Upper lobe of right lung (tissue), 1 donor: ENCODE results near the gene PCMT1. TPM values are rescaled to one million over a fixed set of nuclear protein-coding genes. Genes with fewer than 3 reads are reported as not detected.
A peak's percentile ranks its signal among the peaks of the same experiment; 100 is the strongest.

Source experiments
- ATAC-seq: fragments of 200-7000 bp; cut with Tn5 transposase; one replicate; pipeline ENCODE4 v1.9.1; 2020; ENCODE audit warnings: mild to moderate bottlenecking, moderate library complexity
- DNase-seq: peaks from one replicate; pipeline ENCODE4 v3.0.0-alpha.2; 2020
- H3K27ac ChIP-seq: fragments of 200-600 bp; one replicate; pipeline ENCODE4 v1.8.0; 2022
- H3K27me3 ChIP-seq: fragments of 200-600 bp; one replicate; pipeline ENCODE4 v1.8.0; 2022; ENCODE audit warnings: mild to moderate bottlenecking
- H3K36me3 ChIP-seq: fragments of 200-600 bp; one replicate; pipeline ENCODE4 v1.8.0; 2022
- H3K4me1 ChIP-seq: fragments of 200-600 bp; one replicate; pipeline ENCODE4 v1.8.0; 2022
- H3K4me3 ChIP-seq: fragments of 200-600 bp; one replicate; pipeline ENCODE4 v1.8.0; 2022; ENCODE audit warnings: mild to moderate bottlenecking
- H3K9me3 ChIP-seq: fragments of 200-600 bp; one replicate; pipeline ENCODE4 v1.8.0; 2022
- intact Hi-C: fragments of 100-400 bp; cut with DNase I; formaldehyde crosslinking; loops from one replicate; pipeline ENCODE4 v1.11.0; 2022
- total RNA-seq: library from RNA; stranded (reverse); fragmentation: NEBNext Ultra II Directional; extraction: Animal tissue kit (Norgen Biotek cat#: 25700); gene quantifications from one replicate; pipeline ENCODE4 v1.2.1, GENCODE V29; 2021
- TF ChIP-seq, protein P1 (sequence below): fragments of 200-600 bp; IDR thresholded peaks from one replicate; pipeline ENCODE4 v1.8.0; 2022; ENCODE audit warnings: antibody characterized with exemption
- donor health status: DM: no; HTN: yes; CAD: no; lungs with severe emphysema.

PCMT1 gene
- total RNA-seq, 1 donor from 2014 or later = 69.4 TPM

DNA sequence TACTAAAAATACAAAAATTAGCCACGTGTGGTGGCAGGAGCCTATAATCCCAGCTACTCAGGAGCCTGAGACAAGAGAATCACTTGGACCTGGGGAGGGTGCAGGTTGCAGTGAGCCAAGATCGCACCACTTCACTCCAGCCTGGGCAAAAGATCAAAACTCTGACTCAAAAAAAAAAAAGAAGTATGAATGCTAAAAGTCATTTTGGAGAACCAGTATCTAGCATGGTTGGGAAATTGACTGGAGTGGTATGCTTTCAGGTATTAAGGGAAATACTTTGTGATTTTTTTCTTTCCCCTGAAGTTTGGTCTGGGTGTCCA is 30.1 kb downstream of the PCMT1 start:
- no peaks in the 10 kb centered on the region for H3K4me1 ChIP-seq
- H3K4me3 ChIP-seq = no peak overlapping the region
- intact Hi-C loops = no loop called here
- no peaks in the 10 kb centered on the region for H3K9me3 ChIP-seq
- ATAC-seq (peak; percentile 57), DNase-seq (no peak)
- H3K27ac ChIP-seq = no peak overlapping the region
- H3K27me3 ChIP-seq = no peaks in the 10 kb centered on the region
- TF ChIP-seq, protein P1, sequence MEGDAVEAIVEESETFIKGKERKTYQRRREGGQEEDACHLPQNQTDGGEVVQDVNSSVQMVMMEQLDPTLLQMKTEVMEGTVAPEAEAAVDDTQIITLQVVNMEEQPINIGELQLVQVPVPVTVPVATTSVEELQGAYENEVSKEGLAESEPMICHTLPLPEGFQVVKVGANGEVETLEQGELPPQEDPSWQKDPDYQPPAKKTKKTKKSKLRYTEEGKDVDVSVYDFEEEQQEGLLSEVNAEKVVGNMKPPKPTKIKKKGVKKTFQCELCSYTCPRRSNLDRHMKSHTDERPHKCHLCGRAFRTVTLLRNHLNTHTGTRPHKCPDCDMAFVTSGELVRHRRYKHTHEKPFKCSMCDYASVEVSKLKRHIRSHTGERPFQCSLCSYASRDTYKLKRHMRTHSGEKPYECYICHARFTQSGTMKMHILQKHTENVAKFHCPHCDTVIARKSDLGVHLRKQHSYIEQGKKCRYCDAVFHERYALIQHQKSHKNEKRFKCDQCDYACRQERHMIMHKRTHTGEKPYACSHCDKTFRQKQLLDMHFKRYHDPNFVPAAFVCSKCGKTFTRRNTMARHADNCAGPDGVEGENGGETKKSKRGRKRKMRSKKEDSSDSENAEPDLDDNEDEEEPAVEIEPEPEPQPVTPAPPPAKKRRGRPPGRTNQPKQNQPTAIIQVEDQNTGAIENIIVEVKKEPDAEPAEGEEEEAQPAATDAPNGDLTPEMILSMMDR = no peak
- peaks cover 49% of the 10 kb centered on the region for H3K36me3 ChIP-seq

DNA sequence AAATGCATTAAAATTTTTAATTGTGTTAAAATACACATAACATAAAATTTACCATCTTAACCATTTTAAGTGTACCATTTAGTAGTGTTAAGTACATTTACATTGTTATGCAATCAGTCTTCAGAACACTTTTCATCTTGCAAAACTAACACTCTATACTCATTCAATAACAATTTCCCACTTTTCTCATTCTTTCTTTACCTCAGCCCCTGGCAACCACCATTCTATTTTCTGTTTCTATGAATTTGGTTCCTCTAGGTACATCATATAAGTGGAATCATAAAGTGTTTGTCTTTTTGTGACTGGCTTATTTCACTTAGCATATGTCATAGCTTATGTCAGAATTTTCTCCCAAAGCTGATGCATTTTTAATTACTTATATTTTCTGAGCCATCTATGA is 32.2 kb downstream of the PCMT1 start:
- Histone ChIP-seq H3K27me3 (no peaks in the 10 kb centered on the region), H3K9me3 (no peaks in the 10 kb centered on the region), H3K4me1 (no peaks in the 10 kb centered on the region), H3K27ac (no peak overlapping the region), H3K4me3 (no peak overlapping the region), H3K36me3 (peaks cover 33% of the 10 kb centered on the region)
- ATAC-seq = no peak
- no peak for DNase-seq
- intact Hi-C loops = no loop called here
- TF ChIP-seq, protein P1 = no peak

DNA sequence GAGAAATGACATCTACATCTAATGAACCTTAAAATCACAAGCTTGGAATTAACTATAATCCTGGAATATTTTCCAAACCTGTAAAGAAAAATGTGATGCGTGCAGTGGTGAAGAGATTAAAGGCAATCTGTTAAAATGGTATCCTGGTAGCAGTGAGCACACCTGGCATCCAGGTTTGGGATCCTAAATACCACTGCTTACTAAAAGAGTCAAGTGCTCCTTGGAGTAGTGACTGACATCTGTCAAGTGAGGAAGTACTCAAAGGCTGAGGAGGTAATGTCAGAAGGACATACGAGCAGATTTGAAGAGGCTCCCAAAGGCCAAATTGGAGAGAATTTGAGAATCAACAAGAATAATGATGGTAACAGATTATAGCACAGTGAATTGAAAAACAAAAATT is 32.8 kb downstream of the PCMT1 start:
- Histone ChIP-seq H3K36me3 (peaks cover 30% of the 10 kb centered on the region), H3K9me3 (no peaks in the 10 kb centered on the region), H3K27ac (no peak overlapping the region), H3K27me3 (no peaks in the 10 kb centered on the region), H3K4me3 (no peak overlapping the region), H3K4me1 (no peaks in the 10 kb centered on the region)
- DNase-seq (no peak), ATAC-seq (peak; percentile 29)
- TF ChIP-seq, protein P1 = no peak
- intact Hi-C loops = no loop called here

- Histone ChIP-seq H3K36me3 (peaks cover 23% of the 10 kb centered on the region), H3K27me3 (no peaks in the 10 kb centered on the region), H3K4me1 (no peaks in the 10 kb centered on the region), H3K27ac (no peak overlapping the region), H3K4me3 (no peak overlapping the region), H3K9me3 (no peaks in the 10 kb centered on the region)
- TF ChIP-seq, protein P1 = no peak
- DNase-seq (no peak), ATAC-seq (no peak)
- intact Hi-C loops = no loop called here
These were observed 34.0 kb downstream of the PCMT1 start for GRCh38 chr6:149783551-149783950.

- TF ChIP-seq, protein P1 = no peak
- H3K4me3 ChIP-seq = no peak overlapping the region
- H3K27ac ChIP-seq = no peak overlapping the region
- peaks cover 52% of the 10 kb centered on the region for H3K36me3 ChIP-seq
- H3K9me3 ChIP-seq = no peaks in the 10 kb centered on the region
- H3K4me1 ChIP-seq = no peaks in the 10 kb centered on the region
- intact Hi-C loops = no loop called here
- DNase-seq = no peak
- no peak for ATAC-seq
- H3K27me3 ChIP-seq = no peaks in the 10 kb centered on the region
These were observed 56.6 kb downstream of the PCMT1 start for GRCh38 chr6:149806127-149806526.

GRCh38 chr6:149809798-149810197 is 60.3 kb downstream of the PCMT1 start:
- no peak overlapping the region for H3K27ac ChIP-seq
- intact Hi-C loops = no loop called here

More at GRCh38 chr6:149809798-149810197, 60.3 kb downstream of the PCMT1 start:
- TF ChIP-seq, protein P1 = no peak
- Histone ChIP-seq H3K36me3 (peaks cover 38% of the 10 kb centered on the region), H3K27me3 (no peaks in the 10 kb centered on the region), H3K4me1 (no peaks in the 10 kb centered on the region), H3K4me3 (no peak overlapping the region), H3K9me3 (no peaks in the 10 kb centered on the region)
- DNase-seq (no peak), ATAC-seq (no peak)
